IMR-90 (cell line): ENCODE measurements around the gene SEC23IP. TPM values are rescaled to one million over a fixed set of nuclear protein-coding genes. Genes with fewer than 3 reads are reported as not detected.

Experiments used
- ATAC-seq: fragments of 200-7000 bp; cut with Tn5 transposase; 2 replicates; pipeline ENCODE4 v1.9.1; 2020; ENCODE audit warnings: low read depth, mild to moderate bottlenecking, moderate library complexity
- BruUV-seq: library from RNA; stranded (reverse); fragments of 400-500 nt; replicated peaks from 2 replicates; lab custom pipeline; 2021; lab: Mats Ljungman, UMichigan
- CTCF ChIA-PET: fragments of 300-600 bp; formaldehyde crosslinking; extraction: SDS; loops from one replicate; lab custom pipeline; 2021; ENCODE audit warnings: antibody characterized with exemption; lab: Yijun Ruan, JAX
- POLR2A ChIA-PET: fragments of 300-600 bp; sonication (Branson Sonifier 250); formaldehyde crosslinking; loops from one replicate; lab custom pipeline; 2022; ENCODE audit warnings: antibody characterized with exemption; ENCODE audit not compliant: unreplicated experiment; lab: Charles Lee
- DNase-seq: peaks from one replicate; pipeline ENCODE4 v3.0.0; 2013
- H2AFZ ChIP-seq: replicated peaks from 2 replicates; pipeline ENCODE3; 2013; ENCODE audit warnings: low read length, mild to moderate bottlenecking; ENCODE audit not compliant: poor library complexity
- H2AK5ac ChIP-seq: 2 replicates; pipeline ENCODE4 v1.6.1; 2013; ENCODE audit warnings: low read depth, low read length, inconsistent platforms
- H2AK9ac ChIP-seq: replicated peaks from 2 replicates; pipeline ENCODE3; 2013; ENCODE audit warnings: mild to moderate bottlenecking, low read depth, low read length, moderate library complexity; ENCODE audit not compliant: poor library complexity
- H2BK120ac ChIP-seq: 2 replicates; pipeline ENCODE4 v1.6.1; 2013; ENCODE audit warnings: low read depth, low read length, inconsistent platforms
- H2BK15ac ChIP-seq: 3 replicates; pipeline ENCODE4 v1.6.1; 2013; ENCODE audit warnings: low read depth, low read length, inconsistent platforms
- H2BK20ac ChIP-seq: 2 replicates; pipeline ENCODE4 v1.6.1; 2013; ENCODE audit warnings: low read depth, mild to moderate bottlenecking, inconsistent platforms, low read length, moderate library complexity
- H2BK5ac ChIP-seq: 2 replicates; pipeline ENCODE4 v1.6.1; 2013; ENCODE audit warnings: mild to moderate bottlenecking, low read depth, low read length, inconsistent platforms; ENCODE audit not compliant: poor library complexity, severe bottlenecking
- H3K14ac ChIP-seq: replicated peaks from 2 replicates; pipeline ENCODE4 v1.6.1; 2013; ENCODE audit warnings: low read depth, low read length, inconsistent platforms
- H3K18ac ChIP-seq: 2 replicates; pipeline ENCODE4 v1.6.1; 2013; ENCODE audit warnings: low read depth, low read length, control low read depth
- H3K23ac ChIP-seq: 2 replicates; pipeline ENCODE4 v1.6.1; 2013; ENCODE audit warnings: low read depth, low read length, inconsistent platforms
- H3K27ac ChIP-seq: 2 replicates; pipeline ENCODE4 v1.5.1; 2013; ENCODE audit warnings: mild to moderate bottlenecking, control low read depth, low read length; ENCODE audit not compliant: insufficient read depth
- H3K27me3 ChIP-seq: 2 replicates; pipeline ENCODE4 v1.6.1; 2013; ENCODE audit warnings: low read length; ENCODE audit not compliant: control insufficient read depth, insufficient read depth
- H3K36me3 ChIP-seq: 2 replicates; pipeline ENCODE4 v1.6.1; 2013; ENCODE audit warnings: low read length, mixed read lengths; ENCODE audit not compliant: control insufficient read depth, insufficient read depth
- H3K4ac ChIP-seq: 2 replicates; pipeline ENCODE4 v1.6.1; 2013; ENCODE audit warnings: low read depth, low read length, inconsistent platforms
- H3K4me1 ChIP-seq: 2 replicates; pipeline ENCODE4 v1.6.1; 2013; ENCODE audit warnings: low read length, mixed read lengths; ENCODE audit not compliant: control insufficient read depth, insufficient read depth
- H3K4me2 ChIP-seq: 2 replicates; pipeline ENCODE4 v1.6.1; 2013; ENCODE audit warnings: low read depth, mild to moderate bottlenecking, control low read depth, low read length, moderate library complexity
- H3K4me3 ChIP-seq: 2 replicates; pipeline ENCODE4 v1.5.1; 2013; ENCODE audit warnings: low read depth, mild to moderate bottlenecking, control low read depth, low read length, moderate library complexity; ENCODE audit not compliant: insufficient read depth
- H3K56ac ChIP-seq: 2 replicates; pipeline ENCODE4 v1.6.1; 2013; ENCODE audit warnings: low read length, inconsistent platforms; ENCODE audit not compliant: insufficient read depth; ENCODE audit errors: extremely low read depth
- H3K79me1 ChIP-seq, 2 experiments: 2 replicates each; pipeline ENCODE4 v1.6.1; 2013; ENCODE audit warnings: low read length in 2 of 2, inconsistent platforms in 1 of 2, low read depth in 1 of 2
- H3K9ac ChIP-seq: 2 replicates; pipeline ENCODE4 v1.6.1; 2013; ENCODE audit warnings: low read depth, low read length, control low read depth
- H3K9me1 ChIP-seq: 2 replicates; pipeline ENCODE4 v1.6.1; 2013; ENCODE audit warnings: low read length, inconsistent platforms; ENCODE audit not compliant: insufficient read depth
- H3K9me3 ChIP-seq: 2 replicates; pipeline ENCODE4 v1.6.1; 2013; ENCODE audit warnings: low read length; ENCODE audit not compliant: control insufficient read depth, insufficient read depth
- H4K20me1 ChIP-seq: 2 replicates; pipeline ENCODE4 v1.6.1; 2013; ENCODE audit warnings: low read length, inconsistent platforms; ENCODE audit not compliant: insufficient read depth
- H4K5ac ChIP-seq: 2 replicates; pipeline ENCODE4 v1.6.1; 2013; ENCODE audit warnings: mild to moderate bottlenecking, low read depth, low read length, control low read depth
- H4K8ac ChIP-seq, 2 experiments: 2 replicates each; pipeline ENCODE4 v1.6.1; 2013; ENCODE audit warnings: low read depth in 2 of 2, low read length in 2 of 2, control low read depth in 1 of 2, inconsistent platforms in 1 of 2
- H4K91ac ChIP-seq: 2 replicates; pipeline ENCODE4 v1.6.1; 2013; ENCODE audit warnings: low read depth, low read length, inconsistent platforms; ENCODE audit not compliant: insufficient read depth
- CEBPB ChIP-seq: IDR thresholded peaks from 2 replicates; pipeline ENCODE4 v1.6.1; 2012; ENCODE audit warnings: low read depth, low read length, improper control_type of control experiment
- CHD1 ChIP-seq: IDR thresholded peaks from 2 replicates; pipeline ENCODE4 v1.6.1; 2012; ENCODE audit warnings: low read depth, low read length, improper control_type of control experiment
- FOS ChIP-seq: fragments of 150-350 bp; IDR thresholded peaks from 2 replicates; pipeline ENCODE4 v1.6.1; 2016; ENCODE audit warnings: low read depth, low read length
- MAFK ChIP-seq: IDR thresholded peaks from 2 replicates; pipeline ENCODE4 v1.6.1; 2012; ENCODE audit warnings: low read depth, low read length, improper control_type of control experiment
- MXI1 ChIP-seq: IDR thresholded peaks from 2 replicates; pipeline ENCODE4 v1.6.1; 2012; ENCODE audit warnings: low read depth, mild to moderate bottlenecking, low read length, moderate library complexity, borderline replicate concordance
- POLR2A ChIP-seq: IDR thresholded peaks from 2 replicates; pipeline ENCODE4 v1.6.1; 2012; ENCODE audit warnings: mild to moderate bottlenecking, low read depth, low read length
- RAD21 ChIP-seq: IDR thresholded peaks from 2 replicates; pipeline ENCODE4 v1.6.1; 2012; ENCODE audit warnings: low read length, improper control_type of control experiment
- RFX5 ChIP-seq: IDR thresholded peaks from 2 replicates; pipeline ENCODE4 v1.8.0; 2012; ENCODE audit warnings: low read depth, mild to moderate bottlenecking, low read length, moderate library complexity
- SMC3 ChIP-seq: fragments of 150-350 bp; IDR thresholded peaks from 2 replicates; pipeline ENCODE4 v1.6.1; 2016; ENCODE audit warnings: low read depth, mild to moderate bottlenecking, antibody characterized with exemption, low read length, moderate library complexity
- WGBS, 2 experiments: methylation state at CpG; one replicate each; pipeline versions ENCODE4 v1.1.5 to v1.1.7; 2013; ENCODE audit warnings: missing lambda C conversion rate in 2 of 2; ENCODE audit not compliant: insufficient read length in 1 of 2; ENCODE audit errors: extremely low coverage in 2 of 2; 5-methylcytosine and 5-hydroxymethylcytosine counted together
- dilution Hi-C: fragments of 300-500 bp; cut with HindIII; formaldehyde crosslinking; loops from one replicate; pipeline ENCODE4 v1.14.3; 2018; ENCODE audit warnings: low sequenced_read_pairs; ENCODE audit not compliant: unreplicated experiment
- in situ Hi-C: fragments of 300-500 bp; cut with MboI; formaldehyde crosslinking; loops from 3 replicates; pipeline ENCODE4 v1.14.3; 2019; ENCODE audit warnings: low sequenced_read_pairs, inconsistent platforms, mixed read lengths
- intact Hi-C: fragments of 100-400 bp; cut with micrococcal nuclease; formaldehyde crosslinking; loops from 2 replicates; pipeline ENCODE4 v1.10.0; 2022
- polyA plus RNA-seq, 3 experiments: library from polyadenylated mRNA; depleted of rRNA; stranded (reverse); fragments of >200 nt; gene quantifications; 2 replicates each; pipeline ENCODE4 v1.2.3, GENCODE V29; 2012; ENCODE audit warnings: low replicate concordance in 1 of 3
- total RNA-seq: library from RNA; depleted of rRNA; stranded (reverse); fragments of >200 nt; gene quantifications from 2 replicates; pipeline ENCODE4 v1.2.3, GENCODE V29; 2012
- TF ChIP-seq, protein P1 (sequence below): fragments of 150-350 bp; IDR thresholded peaks from 2 replicates; pipeline ENCODE4 v1.6.1; 2016; ENCODE audit warnings: low read depth, mild to moderate bottlenecking, low read length, moderate library complexity, borderline replicate concordance
- TF ChIP-seq, protein P2 (sequence below): conservative IDR thresholded peaks from 2 replicates; pipeline ENCODE4 v1.5.1; 2012; ENCODE audit warnings: mild to moderate bottlenecking, low read depth, low read length, improper control_type of control experiment

The SEC23IP gene
- total and polyA plus RNA-seq, 2 of the 4 experiments (the other 2 are of a cell fraction): 37.4 to 39.8 TPM

DNA sequence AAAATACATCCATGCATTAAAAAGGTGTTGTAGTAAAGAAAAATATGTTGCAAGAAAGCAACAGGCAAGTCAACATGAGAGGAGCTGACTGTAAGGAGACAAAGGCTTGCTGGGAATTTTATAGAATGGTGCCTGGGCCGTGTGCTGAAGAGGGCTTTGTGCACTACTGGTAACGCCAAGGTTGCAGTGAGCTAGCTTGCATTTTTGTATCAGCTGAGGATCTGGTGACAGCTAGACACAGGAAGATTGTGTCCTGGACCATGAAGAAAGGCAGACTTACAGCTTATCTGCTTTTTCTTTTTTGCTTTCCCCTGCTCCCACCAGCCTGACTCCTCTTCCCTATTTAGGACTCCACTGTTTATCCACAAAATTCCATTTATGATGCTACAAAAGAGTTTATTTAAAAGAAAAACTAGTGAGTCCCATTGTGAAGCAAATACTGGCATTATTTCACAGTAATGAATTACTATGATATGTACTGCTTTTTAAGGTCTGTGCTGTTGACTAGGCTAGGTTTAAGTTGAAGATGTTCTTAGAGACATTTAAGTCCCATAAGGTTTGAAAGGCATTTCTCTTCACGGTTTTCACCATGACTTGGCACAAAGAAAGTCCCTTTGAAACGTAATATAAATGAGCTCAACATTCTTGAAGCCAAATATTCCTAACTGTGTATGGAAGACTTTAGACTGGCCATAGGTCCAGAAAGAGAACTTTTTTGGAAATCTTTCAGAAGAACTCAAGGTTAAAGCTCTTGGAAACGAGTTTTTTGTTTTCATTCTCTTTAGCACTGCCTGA is 88.6 kb downstream of the SEC23IP start:
- H3K4me2 ChIP-seq: no peak overlapping the region
- H2BK5ac ChIP-seq: no peak overlapping the region
- no peak overlapping the region for H2AK5ac ChIP-seq
- ATAC-seq: no peak
- H3K9me3 ChIP-seq: no peaks in the 10 kb centered on the region
- TF ChIP-seq, protein P1, sequence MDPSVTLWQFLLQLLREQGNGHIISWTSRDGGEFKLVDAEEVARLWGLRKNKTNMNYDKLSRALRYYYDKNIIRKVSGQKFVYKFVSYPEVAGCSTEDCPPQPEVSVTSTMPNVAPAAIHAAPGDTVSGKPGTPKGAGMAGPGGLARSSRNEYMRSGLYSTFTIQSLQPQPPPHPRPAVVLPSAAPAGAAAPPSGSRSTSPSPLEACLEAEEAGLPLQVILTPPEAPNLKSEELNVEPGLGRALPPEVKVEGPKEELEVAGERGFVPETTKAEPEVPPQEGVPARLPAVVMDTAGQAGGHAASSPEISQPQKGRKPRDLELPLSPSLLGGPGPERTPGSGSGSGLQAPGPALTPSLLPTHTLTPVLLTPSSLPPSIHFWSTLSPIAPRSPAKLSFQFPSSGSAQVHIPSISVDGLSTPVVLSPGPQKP: no peak
- TF ChIP-seq SMC3: no peak
- no peak for TF ChIP-seq RFX5
- no peak for TF ChIP-seq POLR2A
- TF ChIP-seq, protein P2, sequence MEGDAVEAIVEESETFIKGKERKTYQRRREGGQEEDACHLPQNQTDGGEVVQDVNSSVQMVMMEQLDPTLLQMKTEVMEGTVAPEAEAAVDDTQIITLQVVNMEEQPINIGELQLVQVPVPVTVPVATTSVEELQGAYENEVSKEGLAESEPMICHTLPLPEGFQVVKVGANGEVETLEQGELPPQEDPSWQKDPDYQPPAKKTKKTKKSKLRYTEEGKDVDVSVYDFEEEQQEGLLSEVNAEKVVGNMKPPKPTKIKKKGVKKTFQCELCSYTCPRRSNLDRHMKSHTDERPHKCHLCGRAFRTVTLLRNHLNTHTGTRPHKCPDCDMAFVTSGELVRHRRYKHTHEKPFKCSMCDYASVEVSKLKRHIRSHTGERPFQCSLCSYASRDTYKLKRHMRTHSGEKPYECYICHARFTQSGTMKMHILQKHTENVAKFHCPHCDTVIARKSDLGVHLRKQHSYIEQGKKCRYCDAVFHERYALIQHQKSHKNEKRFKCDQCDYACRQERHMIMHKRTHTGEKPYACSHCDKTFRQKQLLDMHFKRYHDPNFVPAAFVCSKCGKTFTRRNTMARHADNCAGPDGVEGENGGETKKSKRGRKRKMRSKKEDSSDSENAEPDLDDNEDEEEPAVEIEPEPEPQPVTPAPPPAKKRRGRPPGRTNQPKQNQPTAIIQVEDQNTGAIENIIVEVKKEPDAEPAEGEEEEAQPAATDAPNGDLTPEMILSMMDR: no peak
- TF ChIP-seq RAD21: no peak
- TF ChIP-seq CHD1: no peak
- TF ChIP-seq CEBPB: no peak
- no peak for TF ChIP-seq FOS
- no peak for TF ChIP-seq MXI1
- TF ChIP-seq MAFK: no peak
- no peak overlapping the region for H3K56ac ChIP-seq
- no peak overlapping the region for H3K4me3 ChIP-seq
- H4K8ac ChIP-seq: no peak overlapping the region
- H3K79me1 ChIP-seq: no peaks in the 10 kb centered on the region
- WGBS, 2 experiments: 43% methylated on average over 1 of the region's 5 CpGs; no CpG with 5 or more reads in 1 of the 2 experiments
- H2BK120ac ChIP-seq: no peak overlapping the region
- H4K91ac ChIP-seq: no peak overlapping the region
- no peak overlapping the region for H3K18ac ChIP-seq
- no peak overlapping the region for H3K4ac ChIP-seq
- H2AK9ac ChIP-seq: no peak overlapping the region
- ChIA-PET CTCF (no interaction called here), POLR2A (no interaction called here)
- H4K20me1 ChIP-seq: no peaks in the 10 kb centered on the region
- dilution Hi-C loops (no loop called here), in situ Hi-C loops (no loop called here), intact Hi-C loops (no loop called here)
- no peak overlapping the region for H2BK15ac ChIP-seq
- H3K36me3 ChIP-seq: no peaks in the 10 kb centered on the region
- H3K27me3 ChIP-seq: peaks cover 2% of the 10 kb centered on the region; the same call in 1 of the 2 replicates
- H3K23ac ChIP-seq: no peak overlapping the region
- H2BK20ac ChIP-seq: no peak overlapping the region
- H3K9me1 ChIP-seq: no peaks in the 10 kb centered on the region
- no peak overlapping the region for H4K5ac ChIP-seq
- H3K9ac ChIP-seq: no peak overlapping the region
- H3K27ac ChIP-seq: no peak overlapping the region
- H3K14ac ChIP-seq: no peak overlapping the region
- no peak overlapping the region for H2AFZ ChIP-seq
- no peaks in the 10 kb centered on the region for H3K4me1 ChIP-seq
- DNase-seq: no peak
- BruUV-seq: no TSS peak
